DND-41 (cell line): ENCODE data around the gene IL9.

Experiments
- ATAC-seq: fragments of 200-7000 bp; cut with Tn5 transposase; 3 replicates; pipeline ENCODE4 v1.9.1; 2021; ENCODE audit warnings: low read depth; ENCODE audit not compliant: insufficient read depth
- DNase-seq: peaks from one replicate; pipeline ENCODE4 v3.0.0-alpha.2; 2020
- H2AFZ ChIP-seq: 2 replicates; pipeline ENCODE4 v1.6.0; 2012; ENCODE audit warnings: low read depth, low read length
- H3K27ac ChIP-seq: 2 replicates; pipeline ENCODE4 v1.5.1; 2012; ENCODE audit warnings: low read length, inconsistent platforms
- H3K27me3 ChIP-seq: fragments of 200-600 bp; sonication (generic); 2 replicates; pipeline ENCODE4 v1.6.0; 2012; ENCODE audit warnings: low read length, mild to moderate bottlenecking, inconsistent platforms; ENCODE audit not compliant: insufficient read depth, poor library complexity
- H3K36me3 ChIP-seq: 2 replicates; pipeline ENCODE4 v1.5.1; 2012; ENCODE audit warnings: low read length, inconsistent platforms; ENCODE audit not compliant: insufficient read depth
- H3K4me1 ChIP-seq: 2 replicates; pipeline ENCODE4 v1.5.1; 2012; ENCODE audit warnings: mild to moderate bottlenecking, low read length; ENCODE audit not compliant: insufficient read depth
- H3K4me2 ChIP-seq: 2 replicates; pipeline ENCODE4 v1.6.0; 2012; ENCODE audit warnings: mild to moderate bottlenecking, moderate library complexity, low read length, inconsistent platforms; ENCODE audit not compliant: insufficient read depth
- H3K4me3 ChIP-seq, 2 experiments: fragments of 200-600 bp in 1 of 2; shearing (Covaris generic) in 1 of 2; 2 replicates each; pipeline ENCODE4 v1.5.1; 2012 to 2016; ENCODE audit warnings: inconsistent platforms in 2 of 2, low read length in 2 of 2, mild to moderate bottlenecking in 2 of 2, low read depth in 1 of 2, moderate library complexity in 1 of 2
- H3K79me2 ChIP-seq: 2 replicates; pipeline ENCODE4 v1.6.0; 2012; ENCODE audit warnings: low read length, inconsistent platforms; ENCODE audit not compliant: insufficient read depth
- H3K9ac ChIP-seq: 2 replicates; pipeline ENCODE4 v1.6.0; 2012; ENCODE audit warnings: low read depth, mild to moderate bottlenecking, inconsistent platforms, low read length, moderate library complexity
- H3K9me3 ChIP-seq: 2 replicates; pipeline ENCODE4 v1.5.1; 2012; ENCODE audit warnings: low read length, moderate library complexity, mild to moderate bottlenecking, inconsistent platforms; ENCODE audit not compliant: insufficient read depth, severe bottlenecking
- H4K20me1 ChIP-seq: 2 replicates; pipeline ENCODE4 v1.6.0; 2012; ENCODE audit warnings: low read length; ENCODE audit not compliant: insufficient read depth
- EZH2 ChIP-seq: IDR thresholded peaks from 3 replicates; pipeline ENCODE4 v1.6.1; 2012; ENCODE audit warnings: borderline replicate concordance, low read depth, mild to moderate bottlenecking, moderate library complexity, low read length, inconsistent platforms; ENCODE audit not compliant: severe bottlenecking
- TF ChIP-seq, protein P1 (sequence below): IDR thresholded peaks from 2 replicates; pipeline ENCODE4 v1.5.1; 2012; ENCODE audit warnings: borderline replicate concordance, low read length, moderate library complexity, mild to moderate bottlenecking; ENCODE audit not compliant: poor library complexity, severe bottlenecking; ENCODE audit errors: extremely low read depth

IL9 gene

DNA sequence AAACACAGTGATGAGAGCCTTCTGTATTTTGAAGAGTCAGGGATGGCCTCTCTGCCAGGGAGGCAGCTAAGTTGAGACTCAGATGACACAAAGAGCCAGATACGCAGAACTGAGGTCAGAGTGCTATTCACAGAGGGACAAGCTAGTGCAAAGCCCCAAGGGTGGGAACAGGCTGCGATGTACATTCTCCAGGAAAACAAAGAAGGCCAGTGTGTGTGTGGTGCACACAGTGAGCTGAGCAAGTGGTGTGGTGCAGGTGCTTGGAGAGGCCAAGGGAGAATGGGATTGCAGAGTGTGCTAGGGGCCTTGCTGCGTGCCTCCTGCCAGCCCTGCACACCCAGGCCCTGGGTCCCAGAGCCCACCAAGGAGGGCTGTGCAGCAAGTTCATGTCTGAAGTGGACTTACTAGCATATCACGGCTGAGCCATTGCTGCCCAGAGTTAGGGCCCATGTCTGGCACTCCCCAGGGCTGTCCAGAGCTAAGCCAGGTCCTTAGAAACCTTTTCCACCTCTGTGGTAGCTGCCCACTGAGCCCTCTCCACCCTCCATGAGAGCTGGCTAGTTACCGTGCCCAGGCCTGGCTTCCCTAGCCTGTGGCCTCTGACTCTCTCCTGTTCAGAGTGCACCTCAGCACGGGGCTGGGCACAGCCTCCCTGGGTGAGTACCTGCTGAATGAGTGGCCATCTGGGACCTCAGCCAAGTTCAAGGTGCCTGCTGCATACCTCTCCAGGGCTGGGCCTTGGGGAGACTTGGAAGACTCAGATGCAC is 51.9 kb downstream of the IL9 start:
- DNase-seq = no peak
- no peak for ATAC-seq
- no peak for TF ChIP-seq EZH2
- TF ChIP-seq, protein P1, sequence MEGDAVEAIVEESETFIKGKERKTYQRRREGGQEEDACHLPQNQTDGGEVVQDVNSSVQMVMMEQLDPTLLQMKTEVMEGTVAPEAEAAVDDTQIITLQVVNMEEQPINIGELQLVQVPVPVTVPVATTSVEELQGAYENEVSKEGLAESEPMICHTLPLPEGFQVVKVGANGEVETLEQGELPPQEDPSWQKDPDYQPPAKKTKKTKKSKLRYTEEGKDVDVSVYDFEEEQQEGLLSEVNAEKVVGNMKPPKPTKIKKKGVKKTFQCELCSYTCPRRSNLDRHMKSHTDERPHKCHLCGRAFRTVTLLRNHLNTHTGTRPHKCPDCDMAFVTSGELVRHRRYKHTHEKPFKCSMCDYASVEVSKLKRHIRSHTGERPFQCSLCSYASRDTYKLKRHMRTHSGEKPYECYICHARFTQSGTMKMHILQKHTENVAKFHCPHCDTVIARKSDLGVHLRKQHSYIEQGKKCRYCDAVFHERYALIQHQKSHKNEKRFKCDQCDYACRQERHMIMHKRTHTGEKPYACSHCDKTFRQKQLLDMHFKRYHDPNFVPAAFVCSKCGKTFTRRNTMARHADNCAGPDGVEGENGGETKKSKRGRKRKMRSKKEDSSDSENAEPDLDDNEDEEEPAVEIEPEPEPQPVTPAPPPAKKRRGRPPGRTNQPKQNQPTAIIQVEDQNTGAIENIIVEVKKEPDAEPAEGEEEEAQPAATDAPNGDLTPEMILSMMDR = no peak

DNA sequence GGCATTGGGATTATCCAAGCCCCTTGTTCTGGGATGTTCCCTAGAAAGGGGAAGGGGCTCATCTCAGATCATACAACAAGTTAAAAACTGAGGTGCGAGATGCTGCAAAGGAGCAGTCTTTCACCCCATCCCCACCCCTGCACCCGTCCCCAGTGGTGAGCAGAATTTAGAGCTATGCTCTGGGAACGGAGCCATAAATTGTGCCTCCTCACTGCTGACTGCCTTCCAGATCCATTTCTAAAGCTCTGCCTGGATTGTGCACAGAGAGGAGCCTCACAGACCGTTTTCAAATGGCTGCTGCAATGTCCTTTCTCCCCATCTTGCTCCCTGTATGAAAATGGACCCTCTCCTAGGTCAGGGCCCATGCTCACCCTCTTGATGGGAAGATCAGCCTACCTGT is 52.9 kb downstream of the IL9 start:
- no peaks in the 10 kb centered on the region for H3K4me1 ChIP-seq
- DNase-seq (no peak), ATAC-seq (no peak)
- H3K9me3 ChIP-seq = no peaks in the 10 kb centered on the region
- TF ChIP-seq EZH2 = no peak
- TF ChIP-seq, protein P1 = no peak
- H3K4me2 ChIP-seq = no peak overlapping the region
- H3K79me2 ChIP-seq = no peaks in the 10 kb centered on the region
- no peak overlapping the region for H3K9ac ChIP-seq
- peaks cover 21% of the 10 kb centered on the region for H3K27me3 ChIP-seq
- H3K36me3 ChIP-seq = no peaks in the 10 kb centered on the region
- H3K4me3 ChIP-seq = no peak overlapping the region
- no peak overlapping the region for H2AFZ ChIP-seq
- no peaks in the 10 kb centered on the region for H4K20me1 ChIP-seq
- no peak overlapping the region for H3K27ac ChIP-seq

More for the DNA sequence above, 51.9 kb downstream of the IL9 start:
- no peaks in the 10 kb centered on the region for H3K79me2 ChIP-seq
- no peaks in the 10 kb centered on the region for H4K20me1 ChIP-seq
- no peak overlapping the region for H3K4me3 ChIP-seq
- no peaks in the 10 kb centered on the region for H3K36me3 ChIP-seq
- H3K9me3 ChIP-seq = no peaks in the 10 kb centered on the region
- H3K9ac ChIP-seq = no peak overlapping the region
- peaks cover 21% of the 10 kb centered on the region for H3K27me3 ChIP-seq
- no peaks in the 10 kb centered on the region for H3K4me1 ChIP-seq
- H3K27ac ChIP-seq = no peak overlapping the region
- H2AFZ ChIP-seq = no peak overlapping the region
- no peak overlapping the region for H3K4me2 ChIP-seq
